ENCODE results near the gene GALNTL6. TPM values are rescaled to one million over a fixed set of nuclear protein-coding genes. Genes with fewer than 3 reads are reported as not detected.

The GALNTL6 gene
- total RNA-seq, 1 donor from 2014 or later: 0.22 TPM

DNA sequence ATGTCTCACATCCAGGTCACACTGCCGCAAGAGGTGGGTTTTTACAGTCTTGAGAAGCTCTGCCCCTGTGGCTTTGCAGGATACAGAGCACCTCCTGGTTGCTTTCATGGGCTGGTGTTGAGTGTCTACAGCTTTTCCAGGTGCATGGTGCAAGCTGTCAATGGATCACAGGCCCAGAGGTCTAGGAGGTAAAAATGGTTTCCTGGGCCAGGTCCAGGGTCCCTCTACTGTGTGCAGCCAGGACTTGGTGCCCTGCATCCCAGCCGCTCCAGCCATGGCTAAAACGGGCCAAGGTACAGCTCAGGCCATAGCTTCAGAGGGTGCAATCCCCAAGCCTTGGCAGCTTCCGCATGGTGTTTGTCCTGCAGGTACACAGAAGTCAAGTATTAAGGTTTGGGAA lies 921.4 kb downstream of the GALNTL6 start:
- intact Hi-C loops (cut with DNase I): no loop called here
- no peak for ATAC-seq
- DNase-seq (ENCODE audit: low spot score): no peak

DNA sequence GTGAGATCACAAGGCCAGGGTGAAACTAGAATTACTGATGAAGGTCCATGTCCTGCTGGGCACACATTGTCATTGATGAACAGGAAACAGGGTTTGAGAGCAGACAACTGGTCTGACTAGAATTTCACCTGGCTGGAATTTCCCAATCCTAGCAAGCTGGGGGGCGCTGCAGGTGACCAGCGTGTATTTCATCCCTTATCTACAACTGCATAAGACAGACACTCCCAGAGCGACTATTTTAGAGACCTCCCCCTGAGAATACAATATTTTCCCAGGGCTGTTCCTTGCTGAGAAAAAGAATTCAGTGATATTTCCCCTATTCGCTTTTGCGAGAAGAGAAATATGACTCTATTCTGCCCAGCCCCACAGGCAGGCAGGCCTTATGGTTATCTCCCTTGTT lies 922.8 kb downstream of the GALNTL6 start:
- ATAC-seq (no peak), DNase-seq (ENCODE audit: low spot score) (no peak)
- intact Hi-C loops (cut with DNase I): no loop called here

DNA sequence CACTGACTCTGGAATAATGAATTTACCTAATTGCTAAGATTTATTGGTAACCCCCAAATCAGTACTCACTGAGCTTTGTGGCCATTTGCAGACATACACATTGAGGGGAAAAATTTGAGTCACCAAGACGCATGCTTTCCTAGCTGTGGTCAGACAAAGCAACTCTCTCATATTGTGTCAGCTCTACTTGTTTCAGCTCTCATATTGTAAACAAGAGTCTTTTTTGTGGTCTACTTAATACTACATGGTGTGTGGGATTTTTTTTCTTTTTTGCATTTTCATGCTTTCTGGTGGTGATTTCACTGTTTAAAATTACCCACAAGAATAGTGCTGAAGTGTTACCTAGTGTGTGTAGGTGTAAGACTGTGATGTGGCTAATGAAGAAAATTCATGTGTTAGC lies 927.2 kb downstream of the GALNTL6 start:
- ATAC-seq (no peak), DNase-seq (ENCODE audit: low spot score) (no peak)
- intact Hi-C loops (cut with DNase I): no loop called here

DNA sequence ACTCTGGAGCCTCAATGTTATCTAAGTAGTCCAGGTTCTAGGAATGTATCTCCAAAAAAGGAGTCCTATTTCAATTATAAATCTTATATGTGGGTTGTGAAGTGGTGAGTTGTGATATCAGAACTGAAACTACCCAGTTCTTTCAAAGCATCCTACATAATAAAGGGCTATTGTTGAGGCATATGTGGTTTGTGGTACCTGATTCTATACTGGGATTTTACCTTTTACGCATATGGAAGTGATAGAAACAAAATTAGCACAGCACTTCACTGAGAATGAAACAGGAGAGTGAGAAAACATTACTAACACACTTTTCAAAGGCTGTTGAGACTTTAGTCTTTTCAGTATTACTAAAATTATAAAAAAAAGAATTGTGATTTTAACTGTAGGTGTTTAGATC lies 937.7 kb downstream of the GALNTL6 start:
- ATAC-seq (no peak), DNase-seq (ENCODE audit: low spot score) (no peak)
- intact Hi-C loops (cut with DNase I): no loop called here

DNA sequence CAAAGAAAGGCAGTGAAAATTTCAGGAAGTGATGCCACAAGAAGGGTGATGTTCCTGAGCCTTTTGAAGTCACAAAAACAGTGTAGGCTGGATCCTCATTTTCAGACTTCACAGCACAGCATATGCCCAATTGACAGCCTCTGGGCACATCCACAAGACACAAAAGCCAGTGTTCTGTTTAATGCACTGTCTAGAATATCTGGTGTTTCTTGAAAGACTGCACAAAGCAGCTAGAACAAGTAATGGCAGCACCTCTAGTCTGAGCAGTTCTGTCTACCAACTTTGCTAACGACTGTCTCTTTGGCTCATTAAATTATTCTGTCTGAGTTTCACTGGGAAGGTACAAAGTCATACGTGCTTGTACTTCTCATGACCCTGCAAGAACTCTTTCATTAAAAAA lies 938.3 kb downstream of the GALNTL6 start:
- ATAC-seq: no peak
- intact Hi-C loops (cut with DNase I): no loop called here
- no peak for DNase-seq (ENCODE audit: low spot score)

DNA sequence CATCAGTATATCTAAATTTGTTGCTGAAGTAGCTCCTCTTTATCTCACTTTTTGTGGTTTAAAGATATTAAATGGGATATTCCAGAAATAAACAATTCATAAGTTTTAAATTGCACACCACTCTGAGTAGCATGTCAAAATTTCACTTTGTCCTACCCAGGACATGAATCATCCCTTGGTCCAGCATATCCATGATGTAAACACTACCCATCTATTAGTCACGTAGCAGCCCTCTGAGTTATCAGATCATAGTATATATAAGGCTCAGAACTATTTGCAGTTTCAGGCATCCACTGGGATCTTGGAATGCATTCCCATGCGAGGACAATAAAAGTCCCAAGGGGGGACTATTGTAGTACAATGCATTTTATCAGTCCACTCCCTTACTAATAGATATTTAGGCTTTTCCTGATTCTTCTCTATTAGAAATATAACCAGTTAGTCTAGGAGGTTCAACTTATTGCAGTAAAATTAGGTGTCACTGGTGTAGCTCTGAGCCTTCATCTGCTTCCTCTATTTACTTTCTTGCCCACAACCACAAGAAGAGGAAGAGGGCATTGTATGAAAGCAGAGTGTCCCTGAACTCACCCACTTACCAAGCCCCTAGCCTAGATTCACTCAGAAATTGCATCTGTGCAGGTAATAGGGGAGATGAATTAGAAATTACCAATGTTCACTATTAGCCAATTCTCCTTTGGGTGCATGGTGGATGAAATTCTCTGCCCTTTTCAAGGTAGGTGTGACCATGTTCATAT lies 945.6 kb downstream of the GALNTL6 start:
- no peak for ATAC-seq
- intact Hi-C loops (cut with DNase I): no loop called here

DNA sequence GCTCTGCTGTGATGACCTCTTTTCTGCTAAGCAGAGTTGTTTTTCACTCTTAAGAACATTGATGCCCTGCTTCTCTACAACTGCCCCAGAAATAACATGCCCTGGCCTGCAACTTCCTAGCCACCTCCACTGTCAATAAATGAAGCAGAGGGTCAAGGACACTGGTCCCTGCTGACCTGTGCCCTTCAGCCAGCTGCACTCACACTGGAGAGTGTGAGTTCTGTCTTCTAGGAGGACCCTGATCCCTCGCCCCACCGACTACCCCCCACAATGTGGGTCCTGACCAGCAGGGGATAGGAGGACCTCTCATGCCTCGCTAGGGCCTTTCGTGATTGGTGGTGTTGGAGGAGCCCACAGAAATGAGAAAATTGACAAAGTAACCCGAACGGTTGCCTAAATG lies 947.3 kb downstream of the GALNTL6 start:
- intact Hi-C loops (cut with DNase I): no loop called here
- ATAC-seq (no peak), DNase-seq (ENCODE audit: low spot score) (no peak)

More for the DNA sequence above, 945.6 kb downstream of the GALNTL6 start:
- DNase-seq (ENCODE audit: low spot score): no peak

DNA sequence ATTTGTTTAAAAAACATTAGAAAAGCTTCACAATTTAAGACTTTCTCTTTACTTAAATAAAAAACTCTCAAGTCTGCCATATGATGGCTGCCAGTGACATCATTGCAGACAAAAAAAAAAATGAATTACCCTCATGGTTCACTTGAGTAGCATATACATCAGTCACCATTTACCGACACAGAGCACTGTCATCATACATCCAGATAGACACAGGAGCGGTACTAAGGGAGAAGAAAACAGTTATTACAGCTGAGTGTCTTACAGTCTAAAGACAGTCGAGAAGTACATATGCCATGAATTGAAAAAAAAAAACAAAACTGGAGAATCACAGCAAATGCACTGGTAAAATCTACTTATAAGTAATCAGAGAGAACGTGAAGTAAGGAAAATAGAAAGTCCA lies 949.7 kb downstream of the GALNTL6 start:
- DNase-seq (ENCODE audit: low spot score): no peak

DNA sequence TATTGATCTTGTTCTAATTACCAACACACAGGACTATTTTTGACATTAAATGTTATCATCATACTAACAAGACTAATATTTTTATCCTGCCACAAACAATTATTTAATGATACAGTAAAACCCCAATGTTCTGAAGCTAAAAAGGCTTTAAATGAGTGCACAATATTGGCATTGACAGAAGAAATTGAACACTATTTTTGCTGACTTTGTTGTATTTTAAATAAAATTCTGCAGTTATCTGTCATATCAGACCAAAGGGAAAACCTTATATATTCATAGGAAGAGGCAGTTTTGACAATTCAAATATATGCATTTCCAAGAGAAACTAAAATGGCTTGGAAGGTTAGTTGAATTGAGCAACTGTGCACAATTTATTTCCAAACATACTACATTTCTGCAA lies 957.6 kb downstream of the GALNTL6 start:
- intact Hi-C loops (cut with DNase I): no loop called here
- no peak for ATAC-seq
- DNase-seq (ENCODE audit: low spot score): no peak

More for the DNA sequence above, 949.7 kb downstream of the GALNTL6 start:
- intact Hi-C loops (cut with DNase I): no loop called here
- no peak for ATAC-seq

DNA sequence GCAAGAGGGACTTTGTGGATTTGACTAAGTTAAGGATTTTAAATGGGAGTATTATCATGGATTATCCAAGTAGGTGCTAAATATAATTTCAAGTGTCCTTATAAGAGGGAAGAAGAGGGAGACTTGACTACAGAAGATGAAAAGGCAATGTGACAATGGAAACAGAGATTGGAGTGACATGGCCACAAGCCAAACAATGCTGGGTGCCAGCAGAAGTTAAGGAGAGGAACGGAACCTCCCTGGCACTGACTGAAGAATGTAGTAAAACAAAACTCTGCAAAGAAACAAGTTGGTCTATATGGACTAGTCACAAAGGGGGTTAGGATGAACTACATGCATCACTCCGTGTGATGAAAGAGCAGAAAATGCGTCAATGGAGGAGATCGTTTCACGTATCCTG lies 959.6 kb downstream of the GALNTL6 start:
- no peak for DNase-seq (ENCODE audit: low spot score)
- no peak for ATAC-seq
- intact Hi-C loops (cut with DNase I): no loop called here

DNA sequence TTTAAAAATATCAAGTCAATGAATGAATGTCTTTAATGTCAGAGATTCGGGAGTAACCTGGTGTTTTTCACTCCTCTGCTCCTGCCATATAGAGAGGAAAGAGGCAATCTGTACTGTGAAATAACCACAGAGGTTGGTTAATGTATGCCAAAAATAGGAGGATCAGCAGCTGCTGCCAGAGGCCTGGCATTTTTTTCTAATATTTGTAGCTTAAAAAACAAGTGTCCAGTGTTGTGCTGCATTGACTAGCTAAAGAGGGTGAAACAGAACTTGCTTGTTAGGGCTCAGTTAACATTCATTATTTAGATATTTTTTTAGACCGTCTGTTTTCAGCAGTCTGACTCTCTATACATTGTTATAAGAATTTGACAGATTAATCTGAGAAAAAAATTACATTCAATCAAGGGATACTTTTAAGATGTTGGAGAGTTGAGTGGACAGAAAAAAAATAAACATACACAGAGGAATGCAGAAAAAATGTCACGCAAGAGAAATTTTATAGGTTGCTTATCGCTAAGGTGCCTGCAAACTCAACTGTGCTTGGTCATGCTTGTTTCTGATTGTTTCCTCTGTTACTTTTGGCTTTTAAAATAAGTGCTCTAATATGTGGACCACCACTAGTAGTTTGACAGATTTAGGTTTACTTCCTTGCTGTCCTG lies 963.1 kb downstream of the GALNTL6 start:
- ATAC-seq (no peak), DNase-seq (ENCODE audit: low spot score) (no peak)
- intact Hi-C loops (cut with DNase I): no loop called here

DNA sequence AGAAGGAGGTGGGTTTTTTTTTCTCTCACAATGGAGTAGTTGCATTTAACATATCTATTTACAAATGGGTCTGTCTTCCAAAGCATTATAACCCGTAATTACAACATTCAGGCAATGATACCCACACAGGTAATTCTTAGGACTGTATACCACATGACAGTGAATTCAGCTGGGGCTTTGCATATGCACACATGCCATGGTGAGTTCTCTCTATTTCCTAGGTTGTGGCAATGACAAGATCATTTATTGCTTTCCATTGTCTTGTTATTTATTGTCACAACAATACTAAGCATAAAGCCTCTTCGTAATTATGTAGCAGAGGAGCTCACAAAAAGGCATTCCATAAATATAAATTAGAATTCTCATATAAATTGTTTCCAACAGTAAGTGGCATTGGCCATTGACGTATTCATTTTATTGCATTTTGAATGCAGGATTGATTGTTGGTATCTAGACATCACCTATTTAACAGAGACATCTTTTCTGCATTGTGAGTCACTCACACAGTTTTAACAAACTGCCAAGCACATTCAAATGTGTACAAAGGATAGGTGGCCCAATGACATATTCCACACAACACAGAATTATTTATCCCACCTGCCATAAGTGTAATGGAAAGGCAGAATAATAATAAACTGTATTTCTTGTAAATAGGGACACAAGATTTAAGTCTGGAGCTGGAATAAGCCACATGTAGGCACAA lies 964.7 kb downstream of the GALNTL6 start:
- ATAC-seq (no peak), DNase-seq (ENCODE audit: low spot score) (no peak)
- intact Hi-C loops (cut with DNase I): no loop called here

DNA sequence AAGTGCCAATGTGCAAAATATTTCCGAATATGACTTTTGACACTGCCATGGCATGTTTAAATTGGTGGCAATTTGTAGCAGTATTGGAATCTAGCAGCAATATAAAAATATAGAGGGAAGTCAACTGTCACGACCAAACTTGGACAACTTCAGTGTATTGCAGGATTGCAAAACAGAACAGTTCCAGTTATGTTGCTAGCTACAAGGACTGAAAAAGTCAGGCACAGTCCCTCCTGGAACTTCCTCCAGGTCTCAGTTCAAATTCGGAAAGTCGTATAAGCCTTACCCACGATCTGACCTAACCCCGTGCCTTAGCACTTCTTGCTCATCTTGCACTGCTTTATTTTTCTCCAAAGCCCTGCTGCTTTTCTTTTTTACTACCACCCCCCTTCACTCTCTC lies 965.4 kb downstream of the GALNTL6 start:
- no peak for DNase-seq (ENCODE audit: low spot score)
- ATAC-seq: no peak
- intact Hi-C loops (cut with DNase I): no loop called here

DNA sequence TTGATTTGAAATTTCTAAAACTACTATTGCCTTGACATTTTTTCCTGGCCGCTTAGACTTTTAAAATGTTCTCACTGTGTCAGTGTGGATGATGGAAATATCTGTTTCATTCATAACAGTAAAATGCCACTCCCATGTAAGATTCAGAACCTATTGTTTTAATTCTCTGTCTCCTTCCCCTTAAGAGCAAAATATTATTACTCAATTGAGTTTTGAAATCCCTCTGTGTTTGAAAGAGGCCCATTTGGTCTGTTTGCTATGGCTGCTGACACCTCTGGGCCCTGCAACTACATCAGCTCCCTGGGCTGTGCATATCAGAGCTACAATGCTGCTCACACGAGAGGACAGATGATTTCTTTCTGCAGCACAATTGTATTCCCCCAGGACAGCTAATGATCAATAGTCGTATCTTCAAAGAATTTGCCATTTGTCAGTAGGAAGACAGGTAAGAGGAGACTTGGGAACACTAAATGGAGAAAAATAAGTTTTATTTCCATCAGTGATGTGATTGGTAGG lies 967.4 kb downstream of the GALNTL6 start:
- no peak for ATAC-seq
- no peak for DNase-seq (ENCODE audit: low spot score)
- intact Hi-C loops (cut with DNase I): no loop called here

DNA sequence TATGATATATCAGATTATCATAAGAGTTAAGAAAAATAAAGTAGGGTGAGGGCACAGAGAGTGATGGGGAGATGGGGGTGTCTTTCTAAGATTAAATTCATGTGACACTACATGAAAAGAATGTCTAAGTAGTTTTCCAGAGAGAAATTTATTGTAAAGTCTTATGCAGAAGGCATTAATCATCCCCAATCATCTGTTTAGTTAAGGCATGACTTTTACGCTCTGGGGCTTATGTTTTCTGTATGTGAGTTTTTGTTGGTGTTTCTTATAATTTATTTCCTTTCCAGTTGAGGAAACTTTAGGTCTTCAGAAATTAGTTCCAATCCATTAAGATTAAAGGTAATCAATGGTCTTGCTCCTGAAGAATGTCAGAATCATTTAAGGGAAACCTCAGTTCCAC lies 972.4 kb downstream of the GALNTL6 start:
- DNase-seq (ENCODE audit: low spot score) (no peak), ATAC-seq (no peak)
- intact Hi-C loops (cut with DNase I): no loop called here

DNA sequence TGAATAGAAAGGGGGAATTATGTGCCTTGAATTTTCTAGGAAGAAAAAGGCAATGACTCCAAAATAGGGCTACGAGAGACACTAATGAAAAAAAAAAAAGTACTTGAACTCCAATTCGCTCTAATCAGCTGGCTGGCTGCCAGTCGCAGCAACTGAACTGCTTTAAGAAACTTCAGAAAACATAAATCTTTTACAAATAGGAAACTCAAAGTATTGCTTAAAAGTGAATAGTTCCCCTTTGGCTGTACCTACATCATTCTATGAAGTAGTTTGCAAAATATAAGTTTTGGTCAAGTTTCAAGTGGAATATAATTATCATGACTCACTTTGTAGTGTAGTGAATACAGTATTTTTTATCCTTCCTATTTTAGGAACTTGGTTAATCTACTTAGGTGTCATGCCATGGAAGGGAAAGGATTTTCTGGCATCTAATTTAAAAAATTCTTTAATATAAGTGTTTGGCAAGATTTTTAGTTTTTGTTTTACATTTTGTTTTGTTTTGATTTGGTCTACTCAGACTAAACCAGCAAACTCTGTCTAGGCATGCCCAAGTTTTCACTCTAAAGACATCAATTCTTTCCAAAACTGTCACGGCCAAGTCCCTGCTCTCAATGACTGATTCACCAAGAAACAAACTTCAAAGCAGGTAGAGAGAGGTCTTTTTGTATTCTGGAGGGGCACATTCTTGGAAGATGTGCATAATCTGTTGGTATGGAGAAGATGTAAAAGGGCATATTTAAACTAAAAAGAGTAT lies 973.0 kb downstream of the GALNTL6 start:
- intact Hi-C loops (cut with DNase I): no loop called here
- ATAC-seq: no peak
- no peak for DNase-seq (ENCODE audit: low spot score)

DNA sequence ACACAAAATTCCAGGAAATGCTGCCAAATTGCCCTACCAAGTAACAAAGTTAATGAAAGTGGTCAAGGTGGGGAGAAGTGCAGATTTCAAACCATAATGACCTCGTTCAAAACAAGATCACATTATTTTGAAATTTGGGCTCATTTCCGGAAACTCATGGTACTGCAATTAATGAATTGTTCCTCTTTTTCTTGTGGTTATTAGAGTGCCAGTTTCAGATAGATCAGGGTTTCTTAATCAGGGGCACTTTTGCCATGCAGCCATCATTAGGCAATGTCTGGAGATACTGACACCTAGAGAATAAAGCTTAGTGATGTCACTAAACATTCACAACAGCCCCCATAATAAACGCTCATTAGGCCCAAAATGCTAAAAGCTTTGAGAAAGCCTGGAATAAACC lies 973.9 kb downstream of the GALNTL6 start:
- intact Hi-C loops (cut with DNase I): no loop called here
- ATAC-seq (no peak), DNase-seq (ENCODE audit: low spot score) (no peak)

DNA sequence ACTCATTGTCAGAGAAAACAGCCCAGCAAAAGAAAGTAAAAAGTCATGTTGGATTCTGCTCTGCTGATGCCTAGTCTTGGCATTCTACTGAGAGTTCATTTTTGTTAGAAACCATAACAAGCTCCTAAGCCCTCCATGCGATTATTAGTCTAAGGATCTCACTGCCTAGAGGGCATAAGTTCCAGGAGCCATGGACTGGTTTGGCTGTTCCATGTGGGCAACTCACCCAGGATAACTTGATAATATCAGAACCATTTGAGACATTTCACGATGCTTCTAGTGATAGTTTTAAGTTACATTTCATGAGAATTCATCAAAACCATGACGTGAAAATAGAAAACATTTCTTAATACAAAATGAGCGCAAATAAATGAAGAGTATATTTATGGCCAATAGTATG lies 978.6 kb downstream of the GALNTL6 start:
- no peak for DNase-seq (ENCODE audit: low spot score)
- intact Hi-C loops (cut with DNase I): no loop called here
- ATAC-seq: no peak

DNA sequence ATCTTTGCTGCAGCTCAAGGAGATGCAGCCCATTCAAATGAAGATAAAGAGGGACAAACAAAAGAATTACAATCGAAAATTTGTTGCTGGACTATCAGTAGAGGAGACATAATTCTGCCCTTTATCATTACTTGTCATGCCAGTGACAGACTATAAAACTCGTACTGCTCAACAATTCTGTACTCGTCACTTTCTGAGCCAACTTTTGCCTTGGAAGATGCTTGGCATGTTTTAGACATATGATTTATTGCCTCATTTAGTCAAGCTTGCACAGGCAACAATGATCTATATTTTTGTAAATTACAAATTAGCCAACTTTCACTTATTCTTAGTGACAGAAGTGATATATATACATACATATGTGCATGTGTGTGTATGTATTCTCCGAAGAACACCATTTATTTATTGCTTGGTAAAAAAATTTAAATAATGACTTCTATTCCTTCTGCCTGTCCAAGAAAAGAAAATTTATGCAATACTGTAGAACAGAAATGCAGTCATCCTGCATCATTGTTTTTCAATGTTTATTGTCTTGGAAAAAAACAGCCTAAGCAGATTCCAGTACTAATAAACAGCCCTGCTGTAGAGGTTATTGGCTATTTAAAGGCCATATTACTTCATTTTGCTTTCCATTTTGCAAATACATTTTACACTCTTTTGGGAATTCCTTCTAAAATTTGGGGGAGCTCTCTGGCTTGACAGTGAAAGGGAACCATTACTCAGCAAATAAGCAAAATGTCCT lies 980.5 kb downstream of the GALNTL6 start:
- intact Hi-C loops (cut with DNase I): no loop called here
- DNase-seq (ENCODE audit: low spot score) (no peak), ATAC-seq (no peak)
